GM12878 (cell line): ENCODE results near the gene CPHXL. TPM values are rescaled to one million over a fixed set of nuclear protein-coding genes. Genes with fewer than 3 reads are reported as not detected.

Experiments
- ATAC-seq: fragments of 200-7000 bp; cut with Tn5 transposase; 3 replicates; pipeline ENCODE4 v1.9.1; 2020; ENCODE audit warnings: mild to moderate bottlenecking, moderate library complexity
- BruUV-seq: library from RNA; stranded (reverse); fragments of 400-500 nt; replicated peaks from 2 replicates; lab custom pipeline; 2021; lab: Mats Ljungman, UMichigan
- CTCF ChIA-PET: fragments of 300-600 bp; sonication (Branson Sonifier 250); formaldehyde crosslinking; extraction: SDS; loops from one replicate; lab custom pipeline; 2021; ENCODE audit warnings: inconsistent platforms; lab: Yijun Ruan, JAX
- POLR2A ChIA-PET: fragments of 350-600 bp; formaldehyde crosslinking; extraction: SDS; loops from one replicate; lab custom pipeline; 2021; ENCODE audit warnings: inconsistent platforms; lab: Charles Lee
- RAD21 ChIA-PET: fragments of 300-600 bp; sonication (Branson Sonifier 250); formaldehyde crosslinking; loops from one replicate; lab custom pipeline; 2023; ENCODE audit warnings: antibody characterized with exemption; ENCODE audit not compliant: unreplicated experiment; lab: Charles Lee
- SMC1A ChIA-PET: fragments of 300-600 bp; sonication (Branson Sonifier 250); formaldehyde crosslinking; loops from one replicate; lab custom pipeline; 2023; ENCODE audit not compliant: unreplicated experiment, uncharacterized antibody; lab: Charles Lee
- DNase-seq: peaks from one replicate; pipeline ENCODE4 v3.0.0-alpha.2; 2011; ENCODE audit warnings: low read depth, low spot score
- FAIRE-seq: peaks from 3 replicates; lab custom pipeline; 2011; peaks lifted over from hg19 to GRCh38; lab: Jason Lieb, UNC
- H2AFZ ChIP-seq: 2 replicates; pipeline ENCODE4 v1.6.0; 2011; ENCODE audit warnings: low read depth, low read length, control low read depth; ENCODE audit not compliant: control insufficient read depth
- H3K27ac ChIP-seq: 2 replicates; pipeline ENCODE4 v1.5.1; 2011; ENCODE audit warnings: control low read depth; ENCODE audit not compliant: control insufficient read depth, insufficient read depth
- H3K27me3 ChIP-seq, 2 experiments: replicated peaks in 1 of 2; 2 replicates each; pipeline versions ENCODE4 v1.6.0 to v1.6.1; 2011; ENCODE audit warnings: low read length in 1 of 2; ENCODE audit not compliant: control insufficient read depth in 2 of 2, insufficient read depth in 2 of 2
- H3K36me3 ChIP-seq, 2 experiments: 2 replicates each; pipeline ENCODE4 v1.5.1; 2011; ENCODE audit warnings: low read length in 1 of 2; ENCODE audit not compliant: control insufficient read depth in 2 of 2, insufficient read depth in 2 of 2
- H3K4me1 ChIP-seq: 2 replicates; pipeline ENCODE4 v1.6.1; 2011; ENCODE audit warnings: mild to moderate bottlenecking, low read length, moderate library complexity, mixed read lengths; ENCODE audit not compliant: control insufficient read depth, insufficient read depth
- H3K4me2 ChIP-seq: 2 replicates; pipeline ENCODE4 v1.6.0; 2011; ENCODE audit warnings: control low read depth; ENCODE audit not compliant: control insufficient read depth, insufficient read depth
- H3K4me3 ChIP-seq: fragments of 200-600 bp; sonication (generic); 2 replicates; pipeline ENCODE4 v1.5.1; 2016
- H3K79me2 ChIP-seq: 2 replicates; pipeline ENCODE4 v1.6.0; 2011; ENCODE audit warnings: low read length; ENCODE audit not compliant: control insufficient read depth, insufficient read depth
- H3K9ac ChIP-seq: 2 replicates; pipeline ENCODE4 v1.8.0; 2011; ENCODE audit warnings: low read length, control low read depth, mixed read lengths; ENCODE audit not compliant: control insufficient read depth, insufficient read depth
- H3K9me3 ChIP-seq: replicated peaks from 3 replicates; pipeline ENCODE4 v1.5.1; 2011; ENCODE audit warnings: mild to moderate bottlenecking, low read length; ENCODE audit not compliant: control insufficient read depth, insufficient read depth
- H4K20me1 ChIP-seq: 2 replicates; pipeline ENCODE4 v1.6.0; 2011; ENCODE audit not compliant: control insufficient read depth, insufficient read depth
- CREM ChIP-seq: IDR thresholded peaks from 2 replicates; pipeline ENCODE4 v1.6.1; 2014; ENCODE audit warnings: antibody characterized with exemption, low read depth
- E2F4 ChIP-seq: IDR thresholded peaks from 2 replicates; pipeline ENCODE4 v1.6.1; 2012; ENCODE audit warnings: low read depth, low read length, improper control_type of control experiment
- EP300 ChIP-seq, 2 experiments: fragments of 150-350 bp in 1 of 2; IDR thresholded peaks; 2 replicates each; pipeline ENCODE4 v1.6.1; 2011 to 2012; ENCODE audit warnings: low read depth in 2 of 2, low read length in 2 of 2, borderline replicate concordance in 1 of 2, improper control_type of control experiment in 1 of 2, inconsistent platforms in 1 of 2; ENCODE audit not compliant: control insufficient read depth in 1 of 2
- FOXK2 ChIP-seq: fragments of 450-650 bp; IDR thresholded peaks from 2 replicates; pipeline ENCODE4 v1.6.1; 2017; ENCODE audit warnings: mild to moderate bottlenecking, moderate library complexity
- HDGF ChIP-seq: fragments of 450-650 bp; IDR thresholded peaks from 2 replicates; pipeline ENCODE4 v1.6.1; 2016; ENCODE audit warnings: antibody characterized with exemption
- LARP7 ChIP-seq: fragments of 450-650 bp; IDR thresholded peaks from 2 replicates; pipeline ENCODE4 v1.6.1; 2017; ENCODE audit warnings: mild to moderate bottlenecking
- MYC ChIP-seq: IDR thresholded peaks from 2 replicates; pipeline ENCODE4 v1.6.1; 2011; ENCODE audit warnings: mild to moderate bottlenecking, low read length, moderate library complexity, inconsistent platforms; ENCODE audit not compliant: insufficient read depth, insufficient replicate concordance, insufficient read length, severe bottlenecking
- NFYB ChIP-seq: IDR thresholded peaks from 2 replicates; pipeline ENCODE4 v1.6.1; 2011; ENCODE audit warnings: low read depth, mild to moderate bottlenecking, low read length, improper control_type of control experiment, moderate library complexity; ENCODE audit not compliant: insufficient read depth
- NR2C1 ChIP-seq: fragments of 450-650 bp; IDR thresholded peaks from 2 replicates; pipeline ENCODE4 v1.6.1; 2017; ENCODE audit warnings: antibody characterized with exemption, mild to moderate bottlenecking, moderate library complexity
- NRF1 ChIP-seq: conservative IDR thresholded peaks from 2 replicates; pipeline ENCODE4 v1.6.1; 2011; ENCODE audit warnings: mild to moderate bottlenecking, low read depth, low read length, improper control_type of control experiment
- POU2F2 ChIP-seq: IDR thresholded peaks from 3 replicates; pipeline ENCODE4 v1.6.1; 2011; ENCODE audit warnings: low read depth, mild to moderate bottlenecking, low read length, borderline replicate concordance
- RCOR1 ChIP-seq: conservative IDR thresholded peaks from 2 replicates; pipeline ENCODE4 v1.6.1; 2012; ENCODE audit warnings: low read depth, low read length, improper control_type of control experiment
- SREBF2 ChIP-seq: IDR thresholded peaks from 2 replicates; pipeline ENCODE4 v1.6.1; 2012; ENCODE audit warnings: mild to moderate bottlenecking, low read length
- ZBTB40 ChIP-seq: fragments of 450-650 bp; IDR thresholded peaks from 2 replicates; pipeline ENCODE4 v1.6.1; 2016; ENCODE audit warnings: mild to moderate bottlenecking, moderate library complexity, borderline replicate concordance
- ZNF384 ChIP-seq: IDR thresholded peaks from 2 replicates; pipeline ENCODE4 v1.6.1; 2012; ENCODE audit warnings: low read depth, mild to moderate bottlenecking, low read length, improper control_type of control experiment, borderline replicate concordance
- WGBS: methylation state at CpG from one replicate; pipeline ENCODE4 v1.1.6; 2016; ENCODE audit warnings: low lambda C conversion rate; ENCODE audit not compliant: insufficient replicate concordance, insufficient coverage; ENCODE audit errors: missing lambda C conversion rate; 5-methylcytosine and 5-hydroxymethylcytosine counted together
- in situ Hi-C: fragments of 300-500 bp; cut with MboI; formaldehyde crosslinking; loops from 9 replicates; pipeline ENCODE4 v1.14.3; 2018; ENCODE audit warnings: mixed read lengths
- intact Hi-C: fragments of 100-400 bp; cut with micrococcal nuclease; formaldehyde crosslinking; loops from one replicate; pipeline ENCODE4 v1.14.2; 2022; ENCODE audit not compliant: unreplicated experiment
- polyA plus RNA-seq, 11 experiments: library from polyadenylated mRNA; depleted of rRNA in 4 of 11; unstranded in 6 of 11; stranded (reverse) in 5 of 11; fragments of >200 nt; fragmentation: Nextera tagmentation in 4 of 11; fragmentation: Illumina TruSeq in 1 of 11; extraction: Ambion mirVana in 4 of 11; extraction: Trizol in 1 of 11; gene quantifications; 1 replicate in 1 of 11; 2 replicates in 10 of 11; pipeline versions ENCODE4 v1.2.1 to v1.2.3, GENCODE V29; 2011 to 2016; ENCODE audit warnings: inconsistent platforms in 2 of 11, missing spikeins in 2 of 11, low read depth in 1 of 11
- total RNA-seq, 4 experiments: library from RNA; depleted of rRNA in 3 of 4; stranded (reverse); fragments of >200 nt in 3 of 4; fragmentation: Illumina TruSeq in 1 of 4; extraction: Trizol in 1 of 4; gene quantifications; 2 replicates each; pipeline versions ENCODE4 v1.2.1 to v1.2.3, GENCODE V29; 2013 to 2021
- TF ChIP-seq, protein P1 (sequence below): fragments of 450-650 bp; conservative IDR thresholded peaks from 2 replicates; pipeline ENCODE4 v1.6.1; 2017; ENCODE audit warnings: mild to moderate bottlenecking, moderate library complexity

The CPHXL gene
- total and polyA plus RNA-seq, 10 of the 15 experiments (the other 5 are each of a cell fraction or from before 2014, with no cell fraction given) = 0.13 TPM; not detected in 9

DNA sequence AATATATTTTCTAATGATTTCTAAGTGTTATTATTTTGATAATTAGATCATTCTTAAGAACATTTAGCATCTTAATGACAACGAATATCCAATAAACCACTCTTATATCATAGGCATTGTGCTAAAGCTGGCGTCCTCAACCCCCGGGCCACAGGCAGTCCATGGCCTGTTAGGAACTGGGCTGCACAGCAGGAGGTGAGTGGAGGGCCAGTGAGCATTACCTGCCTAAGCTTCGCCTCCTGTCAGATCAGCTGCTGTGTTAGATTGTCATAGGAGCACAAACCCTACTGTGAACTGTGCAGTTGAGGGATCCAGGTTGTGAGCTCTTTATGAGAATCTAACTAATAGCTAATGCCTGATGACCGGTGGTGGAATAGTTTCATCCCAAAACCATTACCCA is 28.7 kb downstream of the CPHXL start:
- no TSS peak for BruUV-seq
- H3K36me3 ChIP-seq = no peaks in the 10 kb centered on the region
- ATAC-seq = no peak
- TF ChIP-seq RCOR1 = no peak
- TF ChIP-seq SREBF2 = no peak
- no peak for TF ChIP-seq HDGF
- TF ChIP-seq NRF1 = no peak
- no peak for TF ChIP-seq ZBTB40
- no peak for TF ChIP-seq CREM
- no peak for TF ChIP-seq E2F4
- TF ChIP-seq LARP7 = no peak
- no peak for TF ChIP-seq FOXK2
- TF ChIP-seq NR2C1 = no peak
- no peak for TF ChIP-seq POU2F2
- no peak for TF ChIP-seq MYC
- no peak for TF ChIP-seq ZNF384
- TF ChIP-seq EP300 (IDR thresholded peaks at IDR 0.05; ENCODE audit: borderline replicate concordance in 1 of 2, control insufficient read depth in 1 of 2, low read depth in 2 of 2, low read length in 2 of 2) = no peak
- TF ChIP-seq NFYB = no peak
- TF ChIP-seq, protein P1, sequence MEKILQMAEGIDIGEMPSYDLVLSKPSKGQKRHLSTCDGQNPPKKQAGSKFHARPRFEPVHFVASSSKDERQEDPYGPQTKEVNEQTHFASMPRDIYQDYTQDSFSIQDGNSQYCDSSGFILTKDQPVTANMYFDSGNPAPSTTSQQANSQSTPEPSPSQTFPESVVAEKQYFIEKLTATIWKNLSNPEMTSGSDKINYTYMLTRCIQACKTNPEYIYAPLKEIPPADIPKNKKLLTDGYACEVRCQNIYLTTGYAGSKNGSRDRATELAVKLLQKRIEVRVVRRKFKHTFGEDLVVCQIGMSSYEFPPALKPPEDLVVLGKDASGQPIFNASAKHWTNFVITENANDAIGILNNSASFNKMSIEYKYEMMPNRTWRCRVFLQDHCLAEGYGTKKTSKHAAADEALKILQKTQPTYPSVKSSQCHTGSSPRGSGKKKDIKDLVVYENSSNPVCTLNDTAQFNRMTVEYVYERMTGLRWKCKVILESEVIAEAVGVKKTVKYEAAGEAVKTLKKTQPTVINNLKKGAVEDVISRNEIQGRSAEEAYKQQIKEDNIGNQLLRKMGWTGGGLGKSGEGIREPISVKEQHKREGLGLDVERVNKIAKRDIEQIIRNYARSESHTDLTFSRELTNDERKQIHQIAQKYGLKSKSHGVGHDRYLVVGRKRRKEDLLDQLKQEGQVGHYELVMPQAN = no peak

More for the DNA sequence above, 28.7 kb downstream of the CPHXL start:
- no peaks in the 10 kb centered on the region for H4K20me1 ChIP-seq
- H3K9ac ChIP-seq = no peak overlapping the region
- no peaks in the 10 kb centered on the region for H3K9me3 ChIP-seq
- in situ Hi-C loops (no loop called here), intact Hi-C loops (no loop called here)
- POLR2A ChIA-PET = no interaction called here
- H3K27me3 ChIP-seq = no peaks in the 10 kb centered on the region
- no peaks in the 10 kb centered on the region for H3K79me2 ChIP-seq
- H3K4me1 ChIP-seq = no peaks in the 10 kb centered on the region
- RAD21 ChIA-PET = no interaction called here
- no peak overlapping the region for H2AFZ ChIP-seq
- H3K4me2 ChIP-seq = no peak overlapping the region
- 47% methylated on average over 5 of the region's 5 CpGs for WGBS
- FAIRE-seq (no peak), DNase-seq (no peak)
- SMC1A ChIA-PET = no interaction called here
- CTCF ChIA-PET = no interaction called here
- H3K27ac ChIP-seq = no peak overlapping the region
- no peak overlapping the region for H3K4me3 ChIP-seq
